GM20000 (cell line): ENCODE measurements around the gene NFATC1.

Experiments used
- DNase-seq: peaks from one replicate; pipeline ENCODE4 v3.0.0; 2012; ENCODE audit warnings: low spot score
- TF ChIP-seq, protein P1 (sequence below): IDR thresholded peaks from 2 replicates; pipeline ENCODE4 v1.5.1; 2012; ENCODE audit warnings: mild to moderate bottlenecking, control low read depth; ENCODE audit errors: extremely low read depth, missing control alignments

NFATC1 gene

DNA sequence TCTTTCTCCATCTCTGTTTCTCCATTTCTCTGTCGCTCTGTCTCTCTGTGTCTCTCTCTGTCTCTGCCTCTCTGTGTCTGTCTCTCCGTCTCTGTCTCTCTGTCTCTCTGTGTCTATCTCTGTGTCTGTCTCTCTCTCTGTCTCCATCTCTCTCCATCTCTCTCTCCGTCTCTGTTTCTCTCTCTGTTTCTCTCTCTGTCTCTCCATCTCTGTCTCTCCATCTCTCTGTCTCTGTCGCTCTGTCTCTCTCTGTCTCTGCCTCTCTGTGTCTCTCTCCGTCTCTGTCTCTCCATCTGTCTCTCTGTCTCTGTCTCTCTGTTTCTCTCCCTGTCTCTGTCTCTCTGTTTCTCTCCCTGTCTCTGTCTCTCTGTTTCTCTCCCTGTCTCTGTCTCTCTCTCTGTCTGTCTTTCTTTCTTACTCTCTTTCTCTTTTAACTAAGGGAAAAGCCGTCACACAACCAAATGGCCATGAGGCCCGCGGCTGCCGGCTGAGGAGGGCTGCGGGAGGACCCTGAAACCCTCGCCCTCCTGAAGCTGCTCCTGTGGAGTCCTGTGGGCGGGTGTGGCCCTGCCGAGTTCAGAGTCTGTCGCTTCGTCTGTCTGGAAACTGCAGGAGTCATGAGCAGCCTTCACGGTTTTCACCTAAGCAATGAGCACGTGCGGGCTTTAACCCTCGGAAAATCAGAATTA lies 29.3 kb downstream of the NFATC1 start:
- DNase-seq: no peak
- TF ChIP-seq, protein P1, sequence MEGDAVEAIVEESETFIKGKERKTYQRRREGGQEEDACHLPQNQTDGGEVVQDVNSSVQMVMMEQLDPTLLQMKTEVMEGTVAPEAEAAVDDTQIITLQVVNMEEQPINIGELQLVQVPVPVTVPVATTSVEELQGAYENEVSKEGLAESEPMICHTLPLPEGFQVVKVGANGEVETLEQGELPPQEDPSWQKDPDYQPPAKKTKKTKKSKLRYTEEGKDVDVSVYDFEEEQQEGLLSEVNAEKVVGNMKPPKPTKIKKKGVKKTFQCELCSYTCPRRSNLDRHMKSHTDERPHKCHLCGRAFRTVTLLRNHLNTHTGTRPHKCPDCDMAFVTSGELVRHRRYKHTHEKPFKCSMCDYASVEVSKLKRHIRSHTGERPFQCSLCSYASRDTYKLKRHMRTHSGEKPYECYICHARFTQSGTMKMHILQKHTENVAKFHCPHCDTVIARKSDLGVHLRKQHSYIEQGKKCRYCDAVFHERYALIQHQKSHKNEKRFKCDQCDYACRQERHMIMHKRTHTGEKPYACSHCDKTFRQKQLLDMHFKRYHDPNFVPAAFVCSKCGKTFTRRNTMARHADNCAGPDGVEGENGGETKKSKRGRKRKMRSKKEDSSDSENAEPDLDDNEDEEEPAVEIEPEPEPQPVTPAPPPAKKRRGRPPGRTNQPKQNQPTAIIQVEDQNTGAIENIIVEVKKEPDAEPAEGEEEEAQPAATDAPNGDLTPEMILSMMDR: no peak

DNA sequence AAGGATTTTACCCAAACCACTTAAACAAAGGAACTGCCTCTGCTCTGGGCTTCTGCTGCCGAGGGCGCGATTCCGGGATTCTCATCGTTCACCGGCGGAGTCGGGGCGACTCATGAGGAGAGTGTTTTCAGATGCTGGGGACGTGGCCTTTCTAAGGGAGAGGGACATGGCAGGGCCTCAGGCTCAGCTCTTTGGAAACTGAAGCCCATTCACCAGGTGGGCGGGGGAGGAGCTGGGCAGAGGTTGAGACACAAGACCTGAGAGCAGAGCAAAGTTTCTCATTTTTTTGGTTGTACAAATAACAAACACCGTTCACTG lies 29.8 kb downstream of the NFATC1 start:
- DNase-seq: no peak
- TF ChIP-seq, protein P1: no peak

DNA sequence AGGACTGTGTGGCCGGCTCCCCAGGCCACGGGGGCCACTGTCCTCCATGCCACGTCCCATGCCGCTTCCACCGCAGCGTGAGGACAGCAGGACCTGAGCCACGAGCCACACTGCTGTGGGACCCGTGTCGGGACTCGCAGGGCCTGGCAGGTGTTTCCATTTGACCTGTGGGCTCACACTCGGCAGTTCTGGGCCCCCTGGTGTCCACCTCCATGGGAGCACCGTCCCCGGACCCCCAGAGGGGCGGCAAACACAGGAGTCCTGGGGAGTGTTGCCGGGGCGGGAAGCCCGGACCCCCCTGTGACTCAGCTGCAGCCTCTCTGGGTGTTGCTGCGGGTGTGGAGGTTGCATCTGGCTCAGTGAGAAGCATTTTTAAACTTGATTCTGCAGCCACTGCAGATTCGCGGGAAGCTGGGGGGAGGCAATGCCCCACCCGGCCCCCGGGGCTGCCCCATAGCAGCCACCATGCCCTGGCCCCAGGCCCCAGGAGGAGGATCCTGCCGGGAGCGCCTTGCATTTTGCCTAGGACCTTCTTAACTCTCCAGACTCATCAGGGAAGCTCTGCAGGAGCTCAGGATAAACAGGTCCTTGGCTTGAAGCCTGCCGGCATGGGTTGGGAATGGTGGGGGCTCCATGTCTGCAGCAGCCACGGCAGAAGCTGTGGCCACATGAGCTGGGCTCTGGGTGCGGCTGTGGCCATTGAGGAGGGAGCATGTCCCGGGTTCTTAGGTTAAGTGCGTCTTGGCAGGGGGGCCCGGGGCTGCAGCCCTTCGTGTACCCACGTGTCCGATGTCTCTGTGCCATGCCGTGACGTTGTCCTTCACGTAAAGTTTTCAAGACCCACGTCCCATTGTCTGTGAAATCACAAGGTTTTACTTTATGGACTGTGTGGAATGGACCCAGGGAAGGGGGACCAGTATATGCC lies 30.9 kb downstream of the NFATC1 start:
- TF ChIP-seq, protein P1: no peak

DNA sequence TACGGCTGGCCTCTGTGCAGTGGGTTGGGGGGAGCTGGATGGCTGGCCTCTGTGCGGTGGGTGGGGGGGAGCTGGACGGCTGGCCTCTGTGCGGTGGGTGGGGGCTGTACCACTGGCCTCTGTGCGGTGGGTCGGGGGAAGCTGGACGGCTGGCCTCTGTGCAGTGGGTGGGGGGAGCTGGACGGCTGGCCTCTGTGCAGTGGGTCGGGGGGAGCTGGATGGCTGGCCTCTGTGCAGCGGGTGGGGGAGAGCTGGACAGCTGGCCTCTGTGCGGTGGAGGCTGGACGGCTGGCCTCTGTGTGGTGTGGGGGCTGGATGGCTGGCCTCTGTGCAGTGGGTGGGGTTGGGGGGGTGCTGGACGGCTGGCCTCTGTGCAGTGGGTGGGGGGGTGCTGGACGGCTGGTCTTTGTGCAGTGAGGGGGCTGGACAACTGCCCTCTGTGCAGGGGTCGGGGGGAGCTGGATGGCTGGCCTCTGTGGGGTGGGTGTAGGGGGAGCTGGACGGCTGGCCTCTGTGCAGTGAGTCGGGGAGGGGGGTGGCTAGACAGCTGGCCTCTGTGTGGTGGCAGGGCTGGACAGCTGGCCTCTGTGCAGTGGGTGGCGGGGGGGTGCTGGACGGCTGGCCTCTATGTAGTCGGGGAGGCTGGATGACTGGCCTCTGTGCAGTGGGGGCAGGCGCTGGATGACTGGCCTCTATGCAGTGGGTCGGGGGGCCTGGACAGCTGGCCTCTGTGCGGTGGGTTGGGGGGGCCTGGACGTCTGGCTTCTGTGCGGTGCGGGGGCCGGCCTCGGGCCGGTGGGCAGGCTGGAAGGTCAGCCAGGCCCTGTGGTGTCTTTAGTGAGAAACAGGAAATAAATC lies 31.9 kb downstream of the NFATC1 start:
- TF ChIP-seq, protein P1: no peak

More for the DNA sequence above, 30.9 kb downstream of the NFATC1 start:
- no peak for DNase-seq

DNA sequence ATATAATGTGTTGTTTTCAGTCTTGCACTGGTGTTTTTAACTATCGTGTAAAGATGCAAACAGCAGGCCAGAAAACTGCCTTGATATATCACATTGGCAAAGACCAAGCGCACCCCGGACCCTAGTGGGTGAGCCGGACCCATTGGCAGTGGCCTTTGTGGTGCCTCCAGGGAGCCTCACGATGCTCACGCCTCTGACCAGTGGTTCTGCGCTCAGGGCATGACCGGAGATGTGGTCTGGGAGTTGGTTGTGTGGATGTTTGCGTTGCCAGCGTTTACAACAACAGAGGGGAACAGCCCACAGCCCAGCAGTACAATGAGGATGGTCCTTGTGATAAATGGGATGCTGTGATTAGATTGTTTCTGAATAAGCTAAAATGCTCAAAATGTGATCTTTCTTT lies 32.6 kb downstream of the NFATC1 start:
- no peak for DNase-seq
- TF ChIP-seq, protein P1: no peak

More for the DNA sequence above, 31.9 kb downstream of the NFATC1 start:
- no peak for DNase-seq

DNA sequence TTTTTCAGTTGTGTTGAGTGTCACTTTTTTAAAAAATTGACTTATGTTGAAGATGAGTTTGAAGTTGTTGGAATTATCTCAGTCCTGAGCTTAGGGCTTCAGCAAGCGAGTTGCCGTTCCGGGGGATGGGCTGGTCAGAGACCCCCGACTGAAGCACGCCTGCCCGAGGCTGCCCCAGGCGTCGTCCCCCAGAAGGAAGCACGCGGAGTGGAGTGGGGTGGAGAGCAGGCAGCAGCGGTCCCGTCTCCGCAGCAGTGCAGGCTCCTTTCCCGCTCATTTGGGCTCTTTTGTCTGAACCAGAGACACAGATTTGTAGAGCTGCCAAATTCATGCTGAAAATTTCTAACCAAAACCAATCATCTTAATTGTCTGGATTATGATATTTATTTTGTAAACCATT lies 33.7 kb downstream of the NFATC1 start:
- TF ChIP-seq, protein P1: no peak
- no peak for DNase-seq
